ENCODE data around the gene SLC35C1. TPM values are rescaled to one million over a fixed set of nuclear protein-coding genes. Genes with fewer than 3 reads are reported as not detected.
A peak's percentile ranks its signal among the peaks of the same experiment; 100 is the strongest.

The SLC35C1 gene
- total RNA-seq, 1 donor from 2014 or later = 13.3 TPM

DNA sequence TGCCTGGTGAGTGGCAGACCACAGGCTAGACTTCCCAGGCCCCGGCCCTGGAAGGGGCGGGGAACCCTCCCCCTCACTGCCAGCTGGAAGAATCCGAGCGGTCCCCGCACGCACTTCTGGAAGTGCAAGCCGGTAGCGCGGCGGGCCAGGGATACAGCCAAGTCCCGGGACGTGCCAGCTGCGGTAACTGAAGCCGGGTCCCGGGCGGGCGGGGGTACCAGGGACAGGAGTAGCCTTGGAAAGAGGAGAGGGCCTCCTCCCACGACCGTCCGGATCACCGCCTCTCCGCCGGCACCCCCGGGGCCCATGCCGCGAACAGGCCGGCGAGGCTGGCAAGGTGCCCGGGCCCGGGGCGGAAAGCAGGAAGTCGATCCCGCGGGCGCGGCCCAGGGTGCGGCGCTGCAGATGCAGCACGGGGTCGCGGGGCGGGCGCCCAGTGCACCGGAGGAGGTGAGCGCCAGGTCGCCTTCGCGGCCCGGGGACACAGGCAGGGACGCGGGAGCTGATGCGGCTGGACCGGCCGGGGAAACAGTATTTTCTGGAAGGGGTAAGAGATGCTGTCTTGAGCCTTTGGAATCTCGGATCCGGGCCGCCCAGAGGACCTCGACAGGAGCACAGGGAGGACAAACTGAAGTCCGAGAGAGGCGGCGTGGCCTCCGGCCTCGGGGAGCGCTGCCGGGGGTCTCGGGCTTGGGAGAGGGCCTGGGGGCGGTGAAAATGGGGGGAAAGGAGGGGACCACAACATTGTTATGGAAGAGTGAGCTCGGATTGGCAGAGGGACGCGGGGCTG, 783 bp upstream of the SLC35C1 start:
- TF ChIP-seq, protein P1, sequence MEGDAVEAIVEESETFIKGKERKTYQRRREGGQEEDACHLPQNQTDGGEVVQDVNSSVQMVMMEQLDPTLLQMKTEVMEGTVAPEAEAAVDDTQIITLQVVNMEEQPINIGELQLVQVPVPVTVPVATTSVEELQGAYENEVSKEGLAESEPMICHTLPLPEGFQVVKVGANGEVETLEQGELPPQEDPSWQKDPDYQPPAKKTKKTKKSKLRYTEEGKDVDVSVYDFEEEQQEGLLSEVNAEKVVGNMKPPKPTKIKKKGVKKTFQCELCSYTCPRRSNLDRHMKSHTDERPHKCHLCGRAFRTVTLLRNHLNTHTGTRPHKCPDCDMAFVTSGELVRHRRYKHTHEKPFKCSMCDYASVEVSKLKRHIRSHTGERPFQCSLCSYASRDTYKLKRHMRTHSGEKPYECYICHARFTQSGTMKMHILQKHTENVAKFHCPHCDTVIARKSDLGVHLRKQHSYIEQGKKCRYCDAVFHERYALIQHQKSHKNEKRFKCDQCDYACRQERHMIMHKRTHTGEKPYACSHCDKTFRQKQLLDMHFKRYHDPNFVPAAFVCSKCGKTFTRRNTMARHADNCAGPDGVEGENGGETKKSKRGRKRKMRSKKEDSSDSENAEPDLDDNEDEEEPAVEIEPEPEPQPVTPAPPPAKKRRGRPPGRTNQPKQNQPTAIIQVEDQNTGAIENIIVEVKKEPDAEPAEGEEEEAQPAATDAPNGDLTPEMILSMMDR (conservative IDR thresholded peaks at IDR 0.05) = no peak
- Mint-ChIP-seq H3K4me3 (peak overlapping the region; percentile 95), H3K27ac (ENCODE audit: unreplicated experiment) (no peak overlapping the region), H3K9me3 (no peaks in the 10 kb centered on the region), H3K4me1 (peaks cover 21% of the 10 kb centered on the region), H3K27me3 (ENCODE audit: low read depth) (peaks cover 29% of the 10 kb centered on the region), H3K36me3 (ENCODE audit: low read depth) (no peaks in the 10 kb centered on the region)
- DNase-seq (ENCODE audit: low read depth, low spot score) = peak; percentile 38

DNA sequence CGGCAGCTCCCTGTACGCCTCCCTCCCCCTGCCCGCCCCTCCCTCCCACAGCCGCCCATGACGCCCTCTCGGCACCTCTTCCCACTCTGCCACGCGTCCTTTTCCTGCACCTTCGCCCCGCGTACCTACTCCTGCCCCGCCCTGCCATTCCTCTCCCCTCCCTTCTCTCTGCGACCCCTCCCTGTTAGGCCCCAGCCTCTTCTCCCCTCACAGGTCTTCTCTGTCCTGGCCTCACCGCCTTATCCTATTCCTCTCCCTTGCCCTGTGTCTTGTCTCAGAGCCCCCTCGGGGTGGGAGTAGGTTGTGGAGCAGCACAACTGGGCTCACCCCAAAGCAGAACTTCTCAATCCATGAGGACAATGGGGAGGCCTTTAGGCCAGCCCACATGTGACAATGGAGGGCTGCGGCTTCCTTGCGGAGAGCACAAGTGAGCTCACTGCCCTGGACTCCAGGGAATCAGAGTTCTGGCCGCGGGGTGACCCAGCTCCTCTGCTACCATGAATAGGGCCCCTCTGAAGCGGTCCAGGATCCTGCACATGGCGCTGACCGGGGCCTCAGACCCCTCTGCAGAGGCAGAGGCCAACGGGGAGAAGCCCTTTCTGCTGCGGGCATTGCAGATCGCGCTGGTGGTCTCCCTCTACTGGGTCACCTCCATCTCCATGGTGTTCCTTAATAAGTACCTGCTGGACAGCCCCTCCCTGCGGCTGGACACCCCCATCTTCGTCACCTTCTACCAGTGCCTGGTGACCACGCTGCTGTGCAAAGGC, 539 bp downstream of the SLC35C1 start:
- peak overlapping the region; percentile 97 for H3K27ac Mint-ChIP-seq (ENCODE audit: unreplicated experiment)
- TF ChIP-seq, protein P1 (conservative IDR thresholded peaks at IDR 0.05) = no peak
- H3K36me3 Mint-ChIP-seq (ENCODE audit: low read depth) = no peaks in the 10 kb centered on the region
- no peaks in the 10 kb centered on the region for H3K9me3 Mint-ChIP-seq
- peaks cover 32% of the 10 kb centered on the region for H3K4me1 Mint-ChIP-seq
- peaks cover 29% of the 10 kb centered on the region for H3K27me3 Mint-ChIP-seq (ENCODE audit: low read depth)
- H3K4me3 Mint-ChIP-seq = peak overlapping the region; percentile 95
- DNase-seq (ENCODE audit: low read depth, low spot score) = peak; percentile 17

DNA sequence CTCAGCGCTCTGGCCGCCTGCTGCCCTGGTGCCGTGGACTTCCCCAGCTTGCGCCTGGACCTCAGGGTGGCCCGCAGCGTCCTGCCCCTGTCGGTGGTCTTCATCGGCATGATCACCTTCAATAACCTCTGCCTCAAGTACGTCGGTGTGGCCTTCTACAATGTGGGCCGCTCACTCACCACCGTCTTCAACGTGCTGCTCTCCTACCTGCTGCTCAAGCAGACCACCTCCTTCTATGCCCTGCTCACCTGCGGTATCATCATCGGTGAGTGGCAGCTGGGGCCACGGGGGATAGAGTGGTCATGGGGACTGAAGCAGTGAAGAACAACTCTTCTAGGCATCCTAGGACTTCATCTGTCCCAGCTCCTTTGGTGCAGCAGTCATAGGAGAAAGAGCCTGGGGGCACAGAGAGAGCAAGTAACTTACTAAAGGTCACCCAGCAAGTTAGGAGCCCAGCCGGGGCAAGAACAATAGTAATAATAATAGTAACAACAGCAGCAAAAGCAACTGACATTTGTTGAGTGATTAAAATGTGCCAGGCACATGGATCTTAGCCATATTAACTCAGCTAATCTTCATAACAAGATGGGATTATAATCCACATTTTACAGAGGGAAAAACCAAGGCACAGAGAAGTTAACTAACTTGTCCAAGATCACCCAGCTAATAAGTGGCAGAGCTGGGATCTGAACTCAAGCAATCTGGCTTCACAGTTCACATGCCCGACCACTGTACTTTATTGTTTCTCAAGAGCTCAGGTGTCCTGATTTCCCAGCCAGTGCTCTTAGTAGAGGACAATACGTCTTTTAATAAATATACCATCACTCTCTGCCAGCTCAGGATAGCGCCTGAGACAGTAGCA, 1.4 kb downstream of the SLC35C1 start:
- Mint-ChIP-seq H3K27me3 (ENCODE audit: low read depth) (peaks cover 26% of the 10 kb centered on the region), H3K4me1 (peaks cover 32% of the 10 kb centered on the region), H3K27ac (ENCODE audit: unreplicated experiment) (peak overlapping the region; percentile 70), H3K9me3 (no peaks in the 10 kb centered on the region), H3K36me3 (ENCODE audit: low read depth) (no peaks in the 10 kb centered on the region), H3K4me3 (peak overlapping the region; percentile 95)
- DNase-seq (ENCODE audit: low read depth, low spot score) = no peak
- TF ChIP-seq, protein P1 (conservative IDR thresholded peaks at IDR 0.05) = no peak

DNA sequence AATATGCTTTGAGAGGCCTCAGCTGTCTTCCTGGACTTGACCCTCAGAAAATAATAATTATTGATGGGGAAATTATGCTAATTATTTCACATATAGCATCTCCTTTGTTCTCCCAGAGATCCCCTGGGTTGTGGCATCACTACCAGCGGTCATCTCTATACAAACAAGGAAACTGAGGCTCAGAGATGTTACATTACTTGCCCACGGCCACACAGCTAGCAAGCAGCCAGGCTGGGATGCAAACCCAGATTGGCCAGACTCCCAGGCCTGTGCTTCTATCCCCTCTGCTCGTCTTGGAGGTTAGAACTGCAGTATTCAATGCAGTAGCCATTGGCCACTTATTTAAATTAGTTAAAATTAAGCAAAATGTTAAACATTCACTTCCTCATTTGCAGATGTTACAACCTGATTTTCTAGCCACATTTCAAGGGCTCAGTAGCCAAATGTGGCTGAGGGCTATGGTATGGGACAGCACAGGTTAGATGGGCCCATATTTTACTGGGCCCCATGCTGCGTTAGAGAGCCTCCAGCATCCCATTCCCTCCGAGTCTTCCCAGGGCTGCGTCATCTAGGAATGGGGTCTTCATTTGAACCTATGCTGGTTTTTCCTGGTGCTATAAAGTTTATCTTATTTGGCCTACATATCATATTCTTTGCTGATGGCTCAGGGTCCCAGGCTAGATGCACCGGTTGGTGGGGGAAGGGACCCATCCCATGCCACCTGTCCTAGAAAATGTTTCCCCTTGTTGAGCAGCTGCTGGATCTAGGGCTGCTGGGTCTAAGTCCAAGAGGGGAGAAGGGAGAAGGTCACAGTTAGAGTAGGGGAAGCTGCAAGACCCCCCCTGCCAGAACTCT, 2.2 kb downstream of the SLC35C1 start:
- TF ChIP-seq, protein P1 (conservative IDR thresholded peaks at IDR 0.05) = no peak
- no peaks in the 10 kb centered on the region for H3K36me3 Mint-ChIP-seq (ENCODE audit: low read depth)
- no peaks in the 10 kb centered on the region for H3K9me3 Mint-ChIP-seq
- DNase-seq (ENCODE audit: low read depth, low spot score) = no peak
- peaks cover 19% of the 10 kb centered on the region for H3K27me3 Mint-ChIP-seq (ENCODE audit: low read depth)
- H3K27ac Mint-ChIP-seq (ENCODE audit: unreplicated experiment) = no peak overlapping the region
- peak overlapping the region; percentile 95 for H3K4me3 Mint-ChIP-seq
- H3K4me1 Mint-ChIP-seq = peaks cover 32% of the 10 kb centered on the region

Measured in neural crest cell (in vitro differentiated cells).